HAP-1 (cell line): ENCODE data around the gene ZBTB8A.
"Not testable (repeated sequence)": the region's sequence is repeated elsewhere in the genome, so short reads cannot be mapped to it uniquely, and the experiment has no call there.

Source experiments
- DNase-seq, 2 experiments: peaks; one replicate each; pipeline ENCODE4 v3.0.0-alpha.2; 2016 to 2020; ENCODE audit warnings: low spot score in 2 of 2
- H3K27me3 ChIP-seq: fragments of 250-450 bp; sonication (Bioruptor Pico); 2 replicates; pipeline ENCODE4 v1.5.1; 2020; ENCODE audit warnings: low read depth, mild to moderate bottlenecking, moderate library complexity
- H3K36me3 ChIP-seq: fragments of 250-450 bp; sonication (Bioruptor Pico); replicated peaks from 2 replicates; pipeline ENCODE4 v1.5.1; 2020; ENCODE audit warnings: mild to moderate bottlenecking
- H3K4me1 ChIP-seq: fragments of 250-450 bp; sonication (Bioruptor Pico); 2 replicates; pipeline ENCODE4 v1.5.1; 2020; ENCODE audit warnings: mild to moderate bottlenecking
- H3K4me3 ChIP-seq: fragments of 250-450 bp; sonication (Bioruptor Pico); 2 replicates; pipeline ENCODE4 v1.5.1; 2020; ENCODE audit warnings: mild to moderate bottlenecking, moderate library complexity
- H3K9me3 ChIP-seq: fragments of 250-450 bp; sonication (Bioruptor Pico); 2 replicates; pipeline ENCODE4 v1.5.1; 2020; ENCODE audit warnings: mild to moderate bottlenecking, moderate library complexity
- in situ Hi-C: fragments of 300-500 bp; cut with MboI; formaldehyde crosslinking; loops from 3 replicates; pipeline ENCODE4 v1.14.3; 2020; ENCODE audit warnings: low sequenced_read_pairs, inconsistent platforms, mixed read lengths

Gene ZBTB8A

DNA sequence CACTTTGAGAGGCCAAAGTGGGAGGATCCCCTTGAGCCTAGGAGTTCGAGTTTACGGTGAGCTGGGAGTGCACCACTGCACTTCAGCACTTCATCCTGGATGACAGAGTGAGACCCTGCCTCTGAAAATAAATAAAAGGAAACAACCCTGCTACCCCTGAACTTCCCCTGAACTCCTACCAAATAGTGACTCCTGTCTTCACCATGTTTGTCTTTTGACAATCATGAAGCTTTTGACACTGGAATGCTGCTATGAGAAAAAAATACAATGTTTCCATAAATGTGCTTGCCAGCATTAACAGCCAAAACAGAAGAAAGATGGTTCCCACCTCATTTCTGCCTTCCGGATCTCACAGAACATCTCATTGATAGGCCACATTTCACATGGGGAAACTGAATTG lies 10.4 kb downstream of the ZBTB8A start:
- Histone ChIP-seq H3K4me3 (no peak overlapping the region), H3K27me3 (no peaks in the 10 kb centered on the region), H3K4me1 (peaks cover 11% of the 10 kb centered on the region), H3K36me3 (peaks cover 1% of the 10 kb centered on the region), H3K9me3 (no peaks in the 10 kb centered on the region)
- in situ Hi-C loops: no loop called here
- no peak for DNase-seq

DNA sequence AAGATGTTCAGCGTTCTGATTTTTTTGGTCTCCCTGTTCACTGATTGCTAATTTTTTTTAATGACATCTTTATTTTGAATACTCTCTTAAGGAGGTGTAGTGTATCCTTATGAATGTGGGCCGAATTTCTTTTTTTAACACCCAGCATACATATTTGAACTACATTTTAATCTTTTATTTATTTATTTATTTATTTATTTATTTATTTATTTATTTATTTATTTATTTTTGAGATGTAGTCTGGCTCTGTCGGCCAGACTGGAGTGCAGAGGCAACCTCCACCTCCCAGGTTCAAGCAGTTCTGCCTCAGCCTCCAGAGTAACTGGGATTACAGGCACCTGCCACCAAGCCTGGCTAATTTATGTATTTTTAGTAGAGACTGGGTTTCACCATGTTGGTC lies 15.1 kb downstream of the ZBTB8A start:
- peaks cover 17% of the 10 kb centered on the region for H3K36me3 ChIP-seq
- in situ Hi-C loops: no loop called here
- no peak for DNase-seq
- H3K9me3 ChIP-seq: no peaks in the 10 kb centered on the region
- no peaks in the 10 kb centered on the region for H3K4me1 ChIP-seq
- no peaks in the 10 kb centered on the region for H3K27me3 ChIP-seq
- H3K4me3 ChIP-seq: no peak overlapping the region

DNA sequence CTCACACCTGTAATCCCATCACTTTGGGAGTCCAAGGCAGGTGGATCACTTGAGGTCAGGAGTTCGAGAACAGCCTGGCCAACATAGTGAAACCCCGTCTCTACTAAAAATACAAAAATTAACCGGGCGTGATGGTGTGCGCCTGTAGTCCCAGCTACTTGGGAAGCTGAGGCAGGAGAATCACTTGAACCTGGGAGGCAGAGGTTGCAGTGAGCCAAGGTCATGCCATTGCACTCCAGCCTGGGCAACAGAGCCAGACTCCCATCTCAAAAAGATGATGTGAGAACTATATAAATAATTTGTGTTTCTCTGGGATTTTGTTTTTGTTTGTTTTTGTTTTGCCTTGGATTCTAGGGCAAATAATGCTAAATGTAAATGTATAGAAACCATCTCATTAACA lies 17.8 kb downstream of the ZBTB8A start:
- H3K9me3 ChIP-seq, DNase-seq, H3K4me1 ChIP-seq, H3K27me3 ChIP-seq, H3K4me3 ChIP-seq, in situ Hi-C loops: not testable (repeated sequence)
- peaks cover 21% of the 10 kb centered on the region for H3K36me3 ChIP-seq

DNA sequence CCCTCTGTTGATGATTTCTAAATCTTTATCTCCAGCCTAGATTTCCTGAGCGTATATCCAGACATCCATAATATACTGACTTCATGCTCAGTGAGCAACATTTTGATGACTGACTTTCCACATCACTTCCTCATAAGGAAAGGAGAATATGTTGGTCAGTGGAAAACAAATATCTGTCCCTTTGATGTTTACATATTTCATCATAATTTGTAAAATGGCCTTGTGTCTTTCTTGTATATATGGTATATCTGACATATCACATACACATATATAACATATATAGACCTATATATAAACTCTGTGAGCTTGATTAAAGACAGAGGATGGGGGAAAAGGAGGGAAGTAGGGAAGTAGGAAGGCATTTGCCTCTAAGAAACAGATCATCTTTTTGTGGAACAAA lies 18.6 kb downstream of the ZBTB8A start:
- no peaks in the 10 kb centered on the region for H3K27me3 ChIP-seq

DNA sequence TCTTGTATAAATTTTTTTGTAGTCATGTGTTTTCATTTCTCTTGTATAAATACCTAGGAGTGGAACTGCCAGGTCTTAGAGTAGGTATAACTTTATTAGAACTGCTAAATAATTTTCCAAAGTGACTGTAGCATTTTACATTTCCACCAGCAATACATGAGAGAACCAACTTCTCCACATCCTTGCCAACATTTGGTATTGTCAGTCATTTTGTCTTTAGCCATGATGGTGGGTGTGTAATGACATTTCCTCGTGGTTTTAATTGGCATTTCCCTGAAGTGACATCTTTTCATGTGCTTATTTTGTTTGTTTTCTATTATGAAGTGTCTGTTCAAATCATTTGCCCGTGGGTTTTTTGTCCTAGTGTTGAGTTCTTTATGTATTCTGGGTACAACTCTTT lies 29.7 kb downstream of the ZBTB8A start:
- Histone ChIP-seq H3K36me3 (peaks cover 3% of the 10 kb centered on the region; the same call in 1 of the 2 replicates), H3K4me3 (no peak overlapping the region), H3K9me3 (no peaks in the 10 kb centered on the region), H3K4me1 (no peaks in the 10 kb centered on the region), H3K27me3 (no peaks in the 10 kb centered on the region)
- in situ Hi-C loops: no loop called here
- DNase-seq: no peak

More for the DNA sequence above, 18.6 kb downstream of the ZBTB8A start:
- Histone ChIP-seq H3K36me3 (peaks cover 21% of the 10 kb centered on the region), H3K9me3 (no peaks in the 10 kb centered on the region), H3K4me1 (no peaks in the 10 kb centered on the region), H3K4me3 (no peak overlapping the region)
- in situ Hi-C loops: no loop called here
- DNase-seq: no peak

DNA sequence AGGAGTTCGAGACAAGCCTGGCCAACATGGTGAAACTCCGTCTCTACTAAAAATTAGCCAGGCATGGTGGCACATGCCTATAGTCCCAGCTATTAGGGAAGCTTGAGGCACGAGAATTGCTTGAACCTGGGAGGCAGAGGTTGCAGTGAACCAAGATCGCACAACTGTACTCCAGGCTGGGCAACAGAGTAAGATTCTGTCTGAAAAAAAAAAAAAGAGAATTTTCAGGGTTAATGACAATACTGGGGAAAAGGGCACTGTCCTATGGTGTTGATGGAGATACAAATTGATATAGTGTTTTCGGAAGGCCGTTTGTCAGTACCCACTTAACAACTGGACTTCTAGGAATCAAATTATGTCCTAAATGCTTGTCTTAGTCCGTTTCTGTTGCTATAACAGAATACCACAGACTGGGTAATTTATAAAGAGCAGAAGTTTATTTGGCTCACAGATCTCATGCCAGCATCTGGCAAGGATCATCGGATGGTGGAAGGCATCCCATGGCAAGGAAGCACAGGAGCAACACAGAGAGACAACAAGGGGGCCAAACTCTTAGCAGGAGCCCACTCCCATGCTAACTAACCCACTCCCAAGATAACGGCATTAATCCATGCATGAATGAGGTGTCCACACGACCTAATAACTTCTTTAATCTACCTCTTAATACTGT lies 41.3 kb downstream of the ZBTB8A start:
- Histone ChIP-seq H3K4me1 (no peaks in the 10 kb centered on the region), H3K4me3 (no peak overlapping the region), H3K9me3 (no peaks in the 10 kb centered on the region), H3K36me3 (no peaks in the 10 kb centered on the region), H3K27me3 (no peaks in the 10 kb centered on the region)
- DNase-seq: no peak
- in situ Hi-C loops: no loop called here

DNA sequence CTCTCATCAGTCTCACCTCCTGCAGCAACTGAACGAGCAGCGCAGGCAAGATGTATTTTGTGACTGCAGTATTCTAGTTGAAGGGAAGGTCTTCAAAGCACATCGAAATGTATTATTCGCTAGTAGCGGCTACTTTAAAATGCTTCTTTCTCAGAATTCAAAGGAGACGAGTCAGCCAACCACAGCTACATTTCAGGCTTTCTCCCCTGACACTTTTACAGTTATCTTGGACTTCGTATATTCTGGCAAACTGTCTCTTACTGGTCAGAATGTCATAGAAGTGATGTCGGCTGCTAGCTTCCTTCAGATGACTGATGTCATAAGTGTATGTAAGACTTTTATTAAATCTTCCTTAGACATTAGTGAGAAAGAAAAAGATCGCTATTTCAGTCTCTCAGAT lies 53.7 kb downstream of the ZBTB8A start:
- DNase-seq: no peak
- in situ Hi-C loops: no loop called here
- Histone ChIP-seq H3K4me3 (no peak overlapping the region), H3K27me3 (no peaks in the 10 kb centered on the region), H3K36me3 (peaks cover 9% of the 10 kb centered on the region), H3K4me1 (no peaks in the 10 kb centered on the region), H3K9me3 (no peaks in the 10 kb centered on the region)

DNA sequence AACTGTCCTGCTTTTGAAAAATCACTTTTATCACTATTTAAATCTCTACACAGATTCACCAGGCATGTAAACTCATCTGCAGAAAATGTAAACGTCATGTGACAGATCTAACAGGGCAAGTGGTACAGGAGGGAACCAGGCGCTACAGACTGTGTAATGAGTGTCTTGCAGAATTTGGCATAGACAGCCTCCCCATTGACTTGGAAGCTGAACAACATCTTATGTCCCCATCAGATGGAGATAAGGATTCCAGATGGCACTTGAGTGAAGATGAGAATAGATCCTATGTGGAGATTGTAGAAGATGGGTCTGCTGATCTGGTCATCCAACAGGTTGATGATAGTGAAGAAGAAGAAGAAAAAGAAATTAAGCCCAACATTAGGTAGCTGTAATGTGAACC lies 60.8 kb downstream of the ZBTB8A start:
- no peaks in the 10 kb centered on the region for H3K27me3 ChIP-seq
- no peaks in the 10 kb centered on the region for H3K4me1 ChIP-seq
- H3K4me3 ChIP-seq: no peak overlapping the region
- DNase-seq: no peak
- in situ Hi-C loops: no loop called here
- 0 out of 2 replicates have a peak, but pooled peaks cover 2% of the 10 kb centered on the region for H3K36me3 ChIP-seq
- H3K9me3 ChIP-seq: no peaks in the 10 kb centered on the region

DNA sequence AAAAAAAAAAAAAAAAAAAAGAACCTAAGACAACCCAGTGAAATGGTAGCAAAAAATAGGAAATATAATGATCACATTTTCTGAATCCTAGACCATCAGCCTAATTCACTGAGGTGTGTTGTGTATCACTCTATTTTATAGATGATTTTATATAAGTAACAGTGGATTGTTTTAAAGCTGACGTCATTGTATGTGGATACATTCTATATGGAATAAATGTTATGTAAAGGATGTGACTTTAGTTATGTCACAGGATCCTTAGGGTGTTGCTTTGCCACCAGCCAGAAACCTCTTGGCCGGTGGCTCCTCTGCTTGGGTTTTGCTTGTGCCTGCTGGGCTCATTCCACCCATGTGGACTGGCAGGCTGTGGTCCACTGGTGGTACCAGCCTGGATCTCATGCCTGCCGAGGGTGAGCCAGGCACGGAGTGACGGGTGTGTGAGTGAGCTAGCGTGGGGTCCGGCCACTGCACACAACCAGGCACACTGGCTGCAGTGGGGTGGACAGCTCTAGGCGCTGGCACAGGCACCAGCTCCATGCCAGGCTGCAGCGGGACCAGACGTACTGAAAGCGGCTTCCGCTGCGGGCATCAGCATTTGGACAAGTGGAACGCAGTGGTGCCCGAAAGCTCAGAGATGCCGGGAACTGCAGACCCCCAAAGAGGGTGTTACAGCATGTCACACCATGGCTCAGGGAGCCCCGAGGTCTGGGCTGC lies 66.6 kb downstream of the ZBTB8A start:
- no peaks in the 10 kb centered on the region for H3K4me1 ChIP-seq
- no peaks in the 10 kb centered on the region for H3K27me3 ChIP-seq
- no peaks in the 10 kb centered on the region for H3K9me3 ChIP-seq
- DNase-seq: no peak
- H3K36me3 ChIP-seq: no peaks in the 10 kb centered on the region
- in situ Hi-C loops: no loop called here
- H3K4me3 ChIP-seq: no peak overlapping the region

DNA sequence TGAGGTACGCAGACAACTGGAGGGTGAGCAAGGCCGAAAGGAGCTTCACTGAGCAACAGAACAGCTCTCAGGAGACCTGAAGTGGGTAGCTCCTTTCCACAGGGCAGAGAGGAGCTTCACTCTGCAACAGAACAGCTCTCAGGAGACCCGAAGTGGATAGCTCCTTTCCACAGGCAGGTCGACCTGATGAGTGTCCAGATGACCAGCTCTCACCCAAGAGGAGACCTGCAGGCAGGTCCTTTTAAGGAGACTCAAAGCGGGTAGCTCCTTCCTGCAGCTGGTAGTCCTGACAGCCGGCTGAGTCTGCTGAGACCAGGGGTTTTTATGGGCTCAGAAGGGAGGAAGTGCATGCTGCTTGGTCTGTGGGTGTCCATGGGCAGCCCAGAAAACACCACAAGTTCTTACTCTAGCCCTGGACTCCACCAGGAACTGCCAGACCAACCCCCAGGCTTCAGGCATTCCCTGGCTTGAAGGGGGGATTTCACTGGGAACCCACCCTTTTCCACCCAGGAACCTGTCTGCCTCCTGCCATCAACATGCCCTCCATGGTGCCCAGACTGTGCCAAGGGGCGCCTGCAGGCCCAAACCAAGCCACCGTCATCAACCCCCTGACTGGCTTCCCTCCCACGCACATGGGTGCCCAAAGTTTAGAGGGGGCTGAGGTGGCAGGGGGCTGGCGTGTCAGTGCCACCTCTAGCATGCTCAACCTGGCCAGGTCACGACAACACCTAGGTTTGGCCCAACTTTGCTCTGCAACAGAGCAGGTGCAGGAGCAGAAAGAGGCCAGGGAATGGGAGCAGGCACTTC lies 67.5 kb downstream of the ZBTB8A start:
- in situ Hi-C loops: no loop called here
- Histone ChIP-seq H3K4me1 (peaks cover 4% of the 10 kb centered on the region; the same call in 1 of the 2 replicates), H3K36me3 (no peaks in the 10 kb centered on the region), H3K4me3 (no peak overlapping the region), H3K9me3 (no peaks in the 10 kb centered on the region), H3K27me3 (no peaks in the 10 kb centered on the region)
- DNase-seq: no peak

DNA sequence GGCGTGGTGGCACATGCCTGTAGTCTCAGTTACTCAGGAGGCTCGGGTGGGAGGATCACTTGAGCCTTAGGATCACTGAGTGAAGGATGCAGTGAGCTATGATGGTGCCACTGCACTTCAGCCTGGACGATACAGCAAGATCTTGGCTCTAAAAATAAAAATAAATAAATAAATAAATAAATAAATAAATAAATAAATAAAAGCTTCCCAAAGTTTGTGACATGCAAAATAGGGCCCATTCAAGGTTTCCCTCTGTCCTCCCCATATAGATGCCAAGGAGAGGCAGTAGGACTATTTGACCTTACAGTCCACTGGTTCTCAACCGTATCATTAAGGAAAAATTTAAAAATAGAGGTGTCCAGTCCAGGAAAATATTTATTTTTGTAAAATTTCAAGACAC lies 70.0 kb downstream of the ZBTB8A start:
- Histone ChIP-seq H3K27me3 (no peaks in the 10 kb centered on the region), H3K36me3 (no peaks in the 10 kb centered on the region), H3K4me1 (peaks cover 10% of the 10 kb centered on the region), H3K4me3 (no peak overlapping the region), H3K9me3 (no peaks in the 10 kb centered on the region)
- DNase-seq: no peak
- in situ Hi-C loops: no loop called here

DNA sequence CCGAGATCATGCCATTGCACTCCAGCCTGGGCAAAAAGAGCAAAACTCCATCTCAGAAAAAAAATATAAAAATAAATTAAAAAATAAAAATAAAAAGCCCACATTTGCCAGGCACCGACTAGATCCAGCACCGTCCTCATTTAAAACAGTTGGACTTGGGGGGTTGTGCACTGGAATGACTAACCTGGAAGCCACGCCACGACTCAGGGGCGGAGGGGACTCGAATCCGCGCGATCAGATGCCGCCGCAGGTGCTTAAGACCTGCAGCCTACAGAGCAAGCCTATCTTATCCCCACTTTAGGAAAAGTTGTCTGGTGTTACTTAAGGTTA lies 72.6 kb downstream of the ZBTB8A start:
- DNase-seq: no peak
- Histone ChIP-seq H3K4me3 (peak overlapping the region; percentile 43), H3K27me3 (no peaks in the 10 kb centered on the region), H3K36me3 (no peaks in the 10 kb centered on the region), H3K9me3 (no peaks in the 10 kb centered on the region), H3K4me1 (peaks cover 10% of the 10 kb centered on the region)
- in situ Hi-C loops: no loop called here

DNA sequence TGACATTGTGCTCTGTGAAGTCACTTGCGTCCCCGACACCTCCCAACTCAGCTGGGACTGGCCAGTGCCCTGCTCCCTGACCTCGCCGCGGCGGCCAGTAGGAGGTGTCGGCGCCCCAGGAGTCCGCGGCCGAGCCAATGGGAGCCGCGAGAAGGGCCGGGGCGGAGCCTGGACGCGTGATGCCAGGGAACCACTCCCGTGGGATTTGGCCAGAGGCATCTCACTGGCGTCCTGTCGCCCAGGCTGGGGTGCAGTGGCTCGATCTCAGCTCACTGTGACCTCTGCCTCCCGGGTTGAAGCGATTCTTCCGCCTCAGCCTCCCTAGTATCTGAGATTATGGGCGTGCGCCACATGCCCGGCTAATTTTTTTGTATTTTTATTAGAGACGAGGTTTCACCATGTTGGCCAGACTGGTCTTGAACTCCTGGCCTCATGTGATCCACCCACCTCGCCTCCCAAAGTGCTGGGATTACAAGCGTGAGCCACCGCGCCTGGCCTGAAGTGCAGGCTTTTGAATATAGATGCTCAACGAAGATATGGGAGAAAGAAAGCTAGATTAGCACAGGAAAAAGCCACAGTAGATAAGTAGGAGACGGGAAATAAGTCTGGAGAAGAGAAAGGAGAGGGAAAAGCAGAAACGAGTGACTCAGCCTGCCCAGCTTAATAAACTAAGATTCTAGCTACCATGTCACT lies 73.1 kb downstream of the ZBTB8A start:
- peak overlapping the region; percentile 43 for H3K4me3 ChIP-seq
- H3K36me3 ChIP-seq: no peaks in the 10 kb centered on the region
- no peaks in the 10 kb centered on the region for H3K27me3 ChIP-seq
- in situ Hi-C loops: no loop called here
- no peaks in the 10 kb centered on the region for H3K9me3 ChIP-seq
- peaks cover 10% of the 10 kb centered on the region for H3K4me1 ChIP-seq
- peak; percentile 85 to 95 for DNase-seq

DNA sequence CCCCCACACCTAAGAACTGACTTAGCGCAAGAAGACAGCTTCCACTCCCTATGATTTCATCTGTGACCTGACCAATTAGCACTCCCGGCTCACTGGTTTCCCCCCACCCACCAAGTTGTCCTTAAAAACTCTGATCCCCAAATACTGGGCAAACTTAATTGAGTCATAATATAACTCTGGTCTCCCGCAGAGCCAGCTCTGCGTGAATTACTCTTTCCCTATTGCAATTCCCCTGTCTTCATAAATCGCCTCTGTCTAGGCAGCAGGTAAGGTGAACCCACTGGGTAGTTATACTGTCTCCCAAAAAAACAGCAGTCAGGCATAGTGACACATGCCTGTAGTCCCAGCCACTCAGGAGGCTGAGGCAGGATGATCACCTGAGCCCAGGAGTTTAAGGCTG lies 74.2 kb downstream of the ZBTB8A start:
- H3K36me3 ChIP-seq: no peaks in the 10 kb centered on the region

More for the DNA sequence above, 74.2 kb downstream of the ZBTB8A start:
- no peak for DNase-seq
- in situ Hi-C loops: no loop called here
- H3K27me3 ChIP-seq: no peaks in the 10 kb centered on the region
- H3K4me1 ChIP-seq: peaks cover 10% of the 10 kb centered on the region
- no peak overlapping the region for H3K4me3 ChIP-seq
- no peaks in the 10 kb centered on the region for H3K9me3 ChIP-seq
